ENCODE results near the gene WIPI1.
A peak's percentile ranks its signal among the peaks of the same experiment; 100 is the strongest.

- TF ChIP-seq CTCF (IDR thresholded peaks at IDR 0.05; ENCODE audit: insufficient read depth, low read length) (no peak), POLR2AphosphoS5 (IDR thresholded peaks at IDR 0.05; ENCODE audit: low read depth) (0 out of 2 replicates have a peak, but pooled peaks have one; percentile 28), SPI1 (IDR thresholded peaks at IDR 0.05; ENCODE audit: borderline replicate concordance, low read depth) (no peak), REST (IDR thresholded peaks at IDR 0.05; ENCODE audit: insufficient replicate concordance, low read depth) (no peak)
Measured at GRCh38 chr17:68441070-68441770, 16.1 kb downstream of the WIPI1 start.

Data from HL-60 (cell line).